ENCODE results near the gene TTBK2.

DNA sequence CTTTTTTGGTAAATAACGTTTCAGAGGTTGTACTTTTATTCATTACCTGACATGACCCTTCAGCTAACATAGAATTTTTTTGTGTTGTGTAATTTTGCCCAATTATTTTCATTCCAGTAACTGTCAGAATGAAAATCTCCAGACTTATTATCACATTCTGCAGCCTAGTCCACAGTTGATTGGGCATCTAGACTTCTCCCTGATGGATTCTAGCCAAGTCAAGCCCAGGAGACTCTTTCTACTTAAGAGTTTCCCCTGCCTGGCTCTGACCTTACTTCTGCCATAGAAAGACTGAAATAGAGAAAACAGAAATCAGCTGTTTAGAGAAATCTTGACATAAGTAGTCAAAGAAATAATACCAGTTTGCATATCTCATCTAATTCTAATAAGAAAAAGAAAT, 100.8 kb downstream of the TTBK2 start:
- TF ChIP-seq EZH2 (IDR thresholded peaks at IDR 0.05) (no peak), POLR2AphosphoS5 (IDR thresholded peaks at IDR 0.05; ENCODE audit: low read depth, low read length) (no peak), ZNF274 (IDR thresholded peaks at IDR 0.05; ENCODE audit: low read depth, low read length) (no peak), EZH2phosphoT487 (IDR thresholded peaks at IDR 0.05; ENCODE audit: borderline replicate concordance) (no peak), ZFX (IDR thresholded peaks at IDR 0.05) (no peak), CBX3 (IDR thresholded peaks at IDR 0.05; ENCODE audit: low read depth) (no peak), SRF (IDR thresholded peaks at IDR 0.05; ENCODE audit: low read depth) (no peak), YY1 (IDR thresholded peaks at IDR 0.05; ENCODE audit: extremely low read depth, insufficient replicate concordance, low read depth, low read length) (no peak), POLR2A (IDR thresholded peaks at IDR 0.05; ENCODE audit: borderline replicate concordance, extremely low read depth, insufficient read depth, insufficient read length) (no peak)
- TF ChIP-seq, protein P1, sequence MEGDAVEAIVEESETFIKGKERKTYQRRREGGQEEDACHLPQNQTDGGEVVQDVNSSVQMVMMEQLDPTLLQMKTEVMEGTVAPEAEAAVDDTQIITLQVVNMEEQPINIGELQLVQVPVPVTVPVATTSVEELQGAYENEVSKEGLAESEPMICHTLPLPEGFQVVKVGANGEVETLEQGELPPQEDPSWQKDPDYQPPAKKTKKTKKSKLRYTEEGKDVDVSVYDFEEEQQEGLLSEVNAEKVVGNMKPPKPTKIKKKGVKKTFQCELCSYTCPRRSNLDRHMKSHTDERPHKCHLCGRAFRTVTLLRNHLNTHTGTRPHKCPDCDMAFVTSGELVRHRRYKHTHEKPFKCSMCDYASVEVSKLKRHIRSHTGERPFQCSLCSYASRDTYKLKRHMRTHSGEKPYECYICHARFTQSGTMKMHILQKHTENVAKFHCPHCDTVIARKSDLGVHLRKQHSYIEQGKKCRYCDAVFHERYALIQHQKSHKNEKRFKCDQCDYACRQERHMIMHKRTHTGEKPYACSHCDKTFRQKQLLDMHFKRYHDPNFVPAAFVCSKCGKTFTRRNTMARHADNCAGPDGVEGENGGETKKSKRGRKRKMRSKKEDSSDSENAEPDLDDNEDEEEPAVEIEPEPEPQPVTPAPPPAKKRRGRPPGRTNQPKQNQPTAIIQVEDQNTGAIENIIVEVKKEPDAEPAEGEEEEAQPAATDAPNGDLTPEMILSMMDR (IDR thresholded peaks at IDR 0.05 in 2 of 3, conservative IDR thresholded peaks at IDR 0.05 in 1 of 3; ENCODE audit: borderline replicate concordance in 1 of 3, insufficient read depth in 1 of 3, low read depth in 2 of 3, low read length in 2 of 3) = no peak
- TF ChIP-seq, protein P2, sequence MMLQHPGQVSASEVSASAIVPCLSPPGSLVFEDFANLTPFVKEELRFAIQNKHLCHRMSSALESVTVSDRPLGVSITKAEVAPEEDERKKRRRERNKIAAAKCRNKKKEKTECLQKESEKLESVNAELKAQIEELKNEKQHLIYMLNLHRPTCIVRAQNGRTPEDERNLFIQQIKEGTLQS (IDR thresholded peaks at IDR 0.05) = no peak
- TF ChIP-seq, protein P3, sequence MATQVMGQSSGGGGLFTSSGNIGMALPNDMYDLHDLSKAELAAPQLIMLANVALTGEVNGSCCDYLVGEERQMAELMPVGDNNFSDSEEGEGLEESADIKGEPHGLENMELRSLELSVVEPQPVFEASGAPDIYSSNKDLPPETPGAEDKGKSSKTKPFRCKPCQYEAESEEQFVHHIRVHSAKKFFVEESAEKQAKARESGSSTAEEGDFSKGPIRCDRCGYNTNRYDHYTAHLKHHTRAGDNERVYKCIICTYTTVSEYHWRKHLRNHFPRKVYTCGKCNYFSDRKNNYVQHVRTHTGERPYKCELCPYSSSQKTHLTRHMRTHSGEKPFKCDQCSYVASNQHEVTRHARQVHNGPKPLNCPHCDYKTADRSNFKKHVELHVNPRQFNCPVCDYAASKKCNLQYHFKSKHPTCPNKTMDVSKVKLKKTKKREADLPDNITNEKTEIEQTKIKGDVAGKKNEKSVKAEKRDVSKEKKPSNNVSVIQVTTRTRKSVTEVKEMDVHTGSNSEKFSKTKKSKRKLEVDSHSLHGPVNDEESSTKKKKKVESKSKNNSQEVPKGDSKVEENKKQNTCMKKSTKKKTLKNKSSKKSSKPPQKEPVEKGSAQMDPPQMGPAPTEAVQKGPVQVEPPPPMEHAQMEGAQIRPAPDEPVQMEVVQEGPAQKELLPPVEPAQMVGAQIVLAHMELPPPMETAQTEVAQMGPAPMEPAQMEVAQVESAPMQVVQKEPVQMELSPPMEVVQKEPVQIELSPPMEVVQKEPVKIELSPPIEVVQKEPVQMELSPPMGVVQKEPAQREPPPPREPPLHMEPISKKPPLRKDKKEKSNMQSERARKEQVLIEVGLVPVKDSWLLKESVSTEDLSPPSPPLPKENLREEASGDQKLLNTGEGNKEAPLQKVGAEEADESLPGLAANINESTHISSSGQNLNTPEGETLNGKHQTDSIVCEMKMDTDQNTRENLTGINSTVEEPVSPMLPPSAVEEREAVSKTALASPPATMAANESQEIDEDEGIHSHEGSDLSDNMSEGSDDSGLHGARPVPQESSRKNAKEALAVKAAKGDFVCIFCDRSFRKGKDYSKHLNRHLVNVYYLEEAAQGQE (IDR thresholded peaks at IDR 0.05; ENCODE audit: low read depth) = no peak
- TF ChIP-seq, protein P4, sequence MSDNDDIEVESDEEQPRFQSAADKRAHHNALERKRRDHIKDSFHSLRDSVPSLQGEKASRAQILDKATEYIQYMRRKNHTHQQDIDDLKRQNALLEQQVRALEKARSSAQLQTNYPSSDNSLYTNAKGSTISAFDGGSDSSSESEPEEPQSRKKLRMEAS (IDR thresholded peaks at IDR 0.05) = no peak
